ENCODE data around the gene KIAA1549. TPM values are rescaled to one million over a fixed set of nuclear protein-coding genes. Genes with fewer than 3 reads are reported as not detected.
A peak's percentile ranks its signal among the peaks of the same experiment; 100 is the strongest.

KIAA1549 gene
- total RNA-seq, 1 experiment from 2014 or later = 18.7 TPM

DNA sequence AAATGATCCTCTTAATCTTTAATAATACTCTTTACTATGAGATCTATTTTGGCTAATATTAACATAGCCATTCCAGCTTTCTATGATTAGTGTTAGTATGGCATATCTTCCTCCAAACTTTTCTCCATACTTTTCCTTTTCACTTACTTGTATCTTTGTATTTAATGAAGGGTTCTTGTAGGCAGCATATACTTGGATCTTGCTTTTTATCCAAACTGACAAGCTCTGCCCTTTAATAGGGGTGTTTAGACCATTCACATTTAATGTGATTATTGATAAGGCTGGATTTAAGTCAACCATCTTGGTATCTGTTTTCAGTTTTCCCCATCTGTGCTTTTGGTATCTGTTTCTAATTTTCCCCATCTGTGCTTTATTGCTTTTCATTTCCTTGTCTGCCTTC is 123.5 kb downstream of the KIAA1549 start (continued):
- TF ChIP-seq ZNF396 (CRISPR knock-in tag; IDR thresholded peaks at IDR 0.05; ENCODE audit: borderline replicate concordance) (no peak), JAZF1 (CRISPR knock-in tag; IDR thresholded peaks at IDR 0.05) (no peak), FOXP1 (CRISPR knock-in tag; IDR thresholded peaks at IDR 0.05; ENCODE audit: borderline replicate concordance) (no peak), ETV6 (CRISPR knock-in tag; IDR thresholded peaks at IDR 0.05) (no peak), HMGXB4 (CRISPR knock-in tag; IDR thresholded peaks at IDR 0.05) (no peak), FOXK1 (CRISPR knock-in tag; IDR thresholded peaks at IDR 0.05) (no peak)
- TF ChIP-seq, protein P1, sequence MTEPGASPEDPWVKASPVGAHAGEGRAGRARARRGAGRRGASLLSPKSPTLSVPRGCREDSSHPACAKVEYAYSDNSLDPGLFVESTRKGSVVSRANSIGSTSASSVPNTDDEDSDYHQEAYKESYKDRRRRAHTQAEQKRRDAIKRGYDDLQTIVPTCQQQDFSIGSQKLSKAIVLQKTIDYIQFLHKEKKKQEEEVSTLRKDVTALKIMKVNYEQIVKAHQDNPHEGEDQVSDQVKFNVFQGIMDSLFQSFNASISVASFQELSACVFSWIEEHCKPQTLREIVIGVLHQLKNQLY (CRISPR knock-in tag; IDR thresholded peaks at IDR 0.05) = no peak
- TF ChIP-seq, protein P2, sequence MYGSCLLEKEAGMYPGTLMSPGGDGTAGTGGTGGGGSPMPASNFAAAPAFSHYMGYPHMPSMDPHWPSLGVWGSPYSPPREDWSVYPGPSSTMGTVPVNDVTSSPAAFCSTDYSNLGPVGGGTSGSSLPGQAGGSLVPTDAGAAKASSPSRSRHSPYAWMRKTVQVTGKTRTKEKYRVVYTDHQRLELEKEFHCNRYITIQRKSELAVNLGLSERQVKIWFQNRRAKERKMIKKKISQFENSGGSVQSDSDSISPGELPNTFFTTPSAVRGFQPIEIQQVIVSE (CRISPR knock-in tag; IDR thresholded peaks at IDR 0.05; ENCODE audit: borderline replicate concordance) = no peak
- TF ChIP-seq, protein P3, sequence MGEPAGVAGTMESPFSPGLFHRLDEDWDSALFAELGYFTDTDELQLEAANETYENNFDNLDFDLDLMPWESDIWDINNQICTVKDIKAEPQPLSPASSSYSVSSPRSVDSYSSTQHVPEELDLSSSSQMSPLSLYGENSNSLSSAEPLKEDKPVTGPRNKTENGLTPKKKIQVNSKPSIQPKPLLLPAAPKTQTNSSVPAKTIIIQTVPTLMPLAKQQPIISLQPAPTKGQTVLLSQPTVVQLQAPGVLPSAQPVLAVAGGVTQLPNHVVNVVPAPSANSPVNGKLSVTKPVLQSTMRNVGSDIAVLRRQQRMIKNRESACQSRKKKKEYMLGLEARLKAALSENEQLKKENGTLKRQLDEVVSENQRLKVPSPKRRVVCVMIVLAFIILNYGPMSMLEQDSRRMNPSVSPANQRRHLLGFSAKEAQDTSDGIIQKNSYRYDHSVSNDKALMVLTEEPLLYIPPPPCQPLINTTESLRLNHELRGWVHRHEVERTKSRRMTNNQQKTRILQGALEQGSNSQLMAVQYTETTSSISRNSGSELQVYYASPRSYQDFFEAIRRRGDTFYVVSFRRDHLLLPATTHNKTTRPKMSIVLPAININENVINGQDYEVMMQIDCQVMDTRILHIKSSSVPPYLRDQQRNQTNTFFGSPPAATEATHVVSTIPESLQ (CRISPR knock-in tag; IDR thresholded peaks at IDR 0.05) = no peak

DNA sequence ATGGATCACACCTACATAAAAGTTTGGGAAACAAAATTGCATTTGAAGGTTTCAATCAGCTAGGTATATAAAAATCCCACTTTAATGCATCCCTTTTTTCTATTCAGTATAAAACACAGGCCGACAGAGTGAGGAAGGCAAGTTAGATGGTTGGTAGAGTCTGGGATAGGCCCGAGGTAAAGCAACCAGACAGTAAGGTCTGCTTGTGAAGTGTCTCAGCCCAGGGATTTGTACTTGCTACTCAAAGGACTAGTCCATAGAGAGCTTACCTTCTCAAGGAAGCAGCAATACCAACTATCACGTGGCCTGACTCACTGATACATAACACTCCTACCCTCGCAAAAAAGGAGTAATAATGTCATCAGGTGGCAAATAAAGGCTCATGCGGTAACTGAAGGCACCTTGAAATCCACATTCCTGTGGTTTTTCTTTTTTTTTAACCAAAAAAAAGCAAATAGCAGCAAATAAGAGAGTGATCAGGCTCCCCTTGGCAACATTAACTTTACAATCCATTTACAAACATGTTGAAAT is 127.0 kb downstream of the KIAA1549 start:
- DNase-seq (ENCODE audit: low spot score) (no peak), ATAC-seq (peak; percentile 60)
- Mint-ChIP-seq H3K27ac (peak overlapping the region; percentile 85; the same call in 1 of the 2 replicates), H3K9me3 (peaks cover 39% of the 10 kb centered on the region), H3K4me1 (peaks cover 36% of the 10 kb centered on the region), H3K27me3 (ENCODE audit: low read depth) (no peaks in the 10 kb centered on the region; the same call in 1 of the 2 replicates), H3K4me3 (no peak overlapping the region), H3K36me3 (peaks cover 68% of the 10 kb centered on the region)
- no peak for TF ChIP-seq ZNF423 (CRISPR knock-in tag; IDR thresholded peaks at IDR 0.05)
- no peak for TF ChIP-seq CREB1 (CRISPR knock-in tag; IDR thresholded peaks at IDR 0.05)
- TF ChIP-seq GABPB1 (CRISPR knock-in tag; IDR thresholded peaks at IDR 0.05) = no peak
- no peak for TF ChIP-seq ATF2 (CRISPR knock-in tag; IDR thresholded peaks at IDR 0.05; ENCODE audit: borderline replicate concordance, low read depth)
- TF ChIP-seq PRRX2 (CRISPR knock-in tag; IDR thresholded peaks at IDR 0.05) = no peak
- TF ChIP-seq PRDM15 (CRISPR knock-in tag; IDR thresholded peaks at IDR 0.05) = no peak
- TF ChIP-seq NR1H2 (CRISPR knock-in tag; IDR thresholded peaks at IDR 0.05) = no peak
- no peak for TF ChIP-seq FOXK1 (CRISPR knock-in tag; IDR thresholded peaks at IDR 0.05)
- no peak for TF ChIP-seq ZNF512 (CRISPR knock-in tag; IDR thresholded peaks at IDR 0.05; ENCODE audit: borderline replicate concordance)
- TF ChIP-seq SOX15 (CRISPR knock-in tag; IDR thresholded peaks at IDR 0.05) = no peak
- no peak for TF ChIP-seq SMAD4 (CRISPR knock-in tag; IDR thresholded peaks at IDR 0.05)
- no peak for TF ChIP-seq HMGXB4 (CRISPR knock-in tag; IDR thresholded peaks at IDR 0.05)
- no peak for TF ChIP-seq ZNF232 (CRISPR knock-in tag; IDR thresholded peaks at IDR 0.05)
- no peak for TF ChIP-seq FOXJ3 (CRISPR knock-in tag; IDR thresholded peaks at IDR 0.05; ENCODE audit: borderline replicate concordance)
- TF ChIP-seq SP1 (CRISPR knock-in tag; conservative IDR thresholded peaks at IDR 0.05) = no peak
- no peak for TF ChIP-seq GTF2I (CRISPR knock-in tag; conservative IDR thresholded peaks at IDR 0.05)
- POLR2A ChIA-PET = no interaction called here
- CTCF ChIA-PET = interaction anchor here (1.0 kb wide), 1 partner anchor 56 kb away, joined by 3 read pairs; the partner anchor contains the start of genes ATP6V0A4 and TMEM213

All from WTC11 (cell line).